Astrocyte of the cerebellum (primary cell): Measurements from ENCODE around the gene GKAP1.

Experiments used
- DNase-seq: peaks from one replicate; pipeline ENCODE4 v3.0.0-alpha.2; 2011; ENCODE audit warnings: low read depth
- H3K4me3 ChIP-seq: 2 replicates; pipeline ENCODE4 v1.5.1; 2011; ENCODE audit warnings: mild to moderate bottlenecking, low read depth, low read length, moderate library complexity
- in situ Hi-C: cut with HindIII; loops from 2 replicates; pipeline ENCODE4 v1.10.0; 2017; ENCODE audit warnings: low sequenced_read_pairs
- TF ChIP-seq, protein P1 (sequence below): IDR thresholded peaks from 2 replicates; pipeline ENCODE4 v1.5.1; 2012; ENCODE audit warnings: low read length, low read depth, moderate library complexity, mild to moderate bottlenecking; ENCODE audit errors: missing control alignments

GKAP1 gene

DNA sequence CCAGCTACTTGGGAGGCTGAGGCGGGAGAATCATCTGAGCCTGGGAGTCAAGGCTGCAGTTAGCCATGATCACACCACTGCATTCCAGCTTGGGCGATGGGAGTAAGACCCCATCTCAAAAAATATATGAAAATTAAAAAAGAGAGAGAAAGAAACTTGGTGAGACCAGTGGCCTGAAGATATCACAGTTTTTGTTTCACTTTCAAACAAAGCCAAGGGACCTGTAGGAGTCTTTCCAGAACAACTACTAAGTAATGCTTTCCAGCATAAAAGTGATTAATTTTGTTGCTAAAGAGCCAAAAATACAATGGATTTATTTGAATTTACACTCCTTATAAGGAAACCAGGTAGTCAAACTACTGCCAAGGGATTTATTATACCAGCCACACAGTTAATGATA lies 23.5 kb downstream of the GKAP1 start:
- TF ChIP-seq, protein P1, sequence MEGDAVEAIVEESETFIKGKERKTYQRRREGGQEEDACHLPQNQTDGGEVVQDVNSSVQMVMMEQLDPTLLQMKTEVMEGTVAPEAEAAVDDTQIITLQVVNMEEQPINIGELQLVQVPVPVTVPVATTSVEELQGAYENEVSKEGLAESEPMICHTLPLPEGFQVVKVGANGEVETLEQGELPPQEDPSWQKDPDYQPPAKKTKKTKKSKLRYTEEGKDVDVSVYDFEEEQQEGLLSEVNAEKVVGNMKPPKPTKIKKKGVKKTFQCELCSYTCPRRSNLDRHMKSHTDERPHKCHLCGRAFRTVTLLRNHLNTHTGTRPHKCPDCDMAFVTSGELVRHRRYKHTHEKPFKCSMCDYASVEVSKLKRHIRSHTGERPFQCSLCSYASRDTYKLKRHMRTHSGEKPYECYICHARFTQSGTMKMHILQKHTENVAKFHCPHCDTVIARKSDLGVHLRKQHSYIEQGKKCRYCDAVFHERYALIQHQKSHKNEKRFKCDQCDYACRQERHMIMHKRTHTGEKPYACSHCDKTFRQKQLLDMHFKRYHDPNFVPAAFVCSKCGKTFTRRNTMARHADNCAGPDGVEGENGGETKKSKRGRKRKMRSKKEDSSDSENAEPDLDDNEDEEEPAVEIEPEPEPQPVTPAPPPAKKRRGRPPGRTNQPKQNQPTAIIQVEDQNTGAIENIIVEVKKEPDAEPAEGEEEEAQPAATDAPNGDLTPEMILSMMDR, result no peak
- in situ Hi-C loops, result no loop called here
- no peak for DNase-seq
- H3K4me3 ChIP-seq, result no peak overlapping the region

DNA sequence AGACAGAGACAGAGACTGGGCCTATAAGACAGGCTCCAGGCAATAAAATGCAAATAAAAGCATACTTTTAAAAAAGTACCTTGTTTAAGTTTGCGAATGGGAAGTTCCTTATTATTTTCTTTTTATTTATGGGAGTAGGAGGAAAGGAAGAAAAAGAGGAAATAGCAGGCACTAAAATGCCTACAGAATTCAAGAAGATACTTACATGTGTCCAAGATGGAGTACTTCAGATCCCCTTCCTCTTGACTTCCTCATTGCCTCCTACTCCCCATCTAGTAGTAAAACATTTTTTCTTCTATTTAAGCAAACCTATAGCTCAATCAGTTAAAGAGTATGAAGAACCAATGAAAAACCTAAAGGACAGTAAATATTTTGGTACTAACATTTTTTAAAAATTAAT lies 24.8 kb downstream of the GKAP1 start:
- no peak overlapping the region for H3K4me3 ChIP-seq
- TF ChIP-seq, protein P1, result no peak
- DNase-seq, result no peak
- in situ Hi-C loops, result no loop called here

DNA sequence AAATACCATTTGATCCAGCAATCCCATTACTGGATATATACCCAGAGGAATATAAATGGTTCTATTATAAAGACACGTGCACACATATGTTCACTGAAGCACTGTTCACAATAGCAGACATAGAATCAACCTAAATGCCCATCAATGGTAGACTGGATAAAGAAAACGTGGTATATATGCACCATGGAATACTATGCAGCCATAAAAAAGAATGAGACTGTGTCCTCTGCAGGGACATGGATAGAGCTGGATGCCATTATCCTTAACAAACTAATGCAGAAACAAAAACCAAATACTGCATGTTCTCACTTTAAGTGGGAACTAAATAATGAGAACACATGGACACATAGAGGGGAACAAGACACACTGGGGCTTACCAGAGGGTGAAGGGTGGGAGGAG lies 39.4 kb downstream of the GKAP1 start:
- no peak overlapping the region for H3K4me3 ChIP-seq
- no peak for DNase-seq
- TF ChIP-seq, protein P1, result no peak
- in situ Hi-C loops, result no loop called here

DNA sequence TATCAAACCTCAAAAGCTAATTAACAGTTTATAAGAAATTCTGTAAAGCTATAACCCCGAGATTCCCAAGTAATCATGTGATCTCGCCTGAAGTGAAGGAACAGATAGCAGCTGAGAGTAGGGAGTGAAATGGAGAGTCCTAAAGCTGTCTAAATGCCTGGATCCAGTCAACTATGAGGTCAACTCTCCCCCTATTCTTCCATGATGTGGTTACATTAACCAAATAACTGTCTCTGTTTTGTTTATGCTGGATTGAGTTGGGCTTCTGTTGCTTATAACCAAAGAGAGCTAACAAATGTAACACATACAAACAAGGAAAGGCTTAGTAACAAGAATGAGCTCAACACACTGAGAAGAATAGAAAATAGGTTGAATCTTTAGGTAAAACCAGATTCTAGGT lies 41.6 kb downstream of the GKAP1 start:
- no peak overlapping the region for H3K4me3 ChIP-seq
- in situ Hi-C loops, result no loop called here
- no peak for DNase-seq
- TF ChIP-seq, protein P1, result no peak

DNA sequence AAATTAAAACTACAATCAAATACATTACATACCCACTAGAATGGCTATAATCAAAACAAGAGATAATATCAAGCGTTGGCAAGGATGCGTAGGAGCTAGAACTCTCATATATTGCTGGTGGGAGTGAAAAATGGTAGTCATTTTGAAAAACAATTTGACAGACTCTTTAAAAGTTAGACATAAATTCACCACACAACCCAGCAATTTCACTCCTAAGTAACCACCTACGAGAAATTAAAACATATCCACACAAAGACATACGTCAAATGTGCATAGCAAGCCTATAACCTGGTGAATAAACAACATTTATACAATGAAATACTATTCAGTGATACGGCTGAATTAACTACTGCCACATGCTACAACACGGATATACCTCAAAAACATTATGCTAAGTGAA lies 44.7 kb downstream of the GKAP1 start:
- no peak overlapping the region for H3K4me3 ChIP-seq
- no peak for DNase-seq
- TF ChIP-seq, protein P1, result no peak
- in situ Hi-C loops, result no loop called here

DNA sequence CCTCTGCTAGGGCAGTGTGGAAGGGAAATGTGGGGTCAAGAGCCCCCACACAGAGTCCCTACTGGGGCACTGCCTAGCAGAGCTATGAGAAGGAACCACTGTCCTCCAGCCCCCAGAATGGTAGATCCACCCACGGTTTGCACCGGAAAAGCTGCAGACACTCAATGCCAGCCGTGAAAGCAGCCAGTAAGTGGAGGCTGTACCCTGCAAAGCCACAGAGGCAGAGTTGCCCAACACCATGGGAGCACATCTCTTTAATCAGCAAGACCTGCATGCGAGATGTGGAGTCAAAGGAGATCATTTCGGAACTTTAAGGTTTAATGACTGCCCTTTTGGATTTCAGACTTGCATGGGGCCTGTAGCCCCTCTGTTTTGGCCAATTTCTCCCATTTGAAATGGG lies 52.2 kb downstream of the GKAP1 start:
- TF ChIP-seq, protein P1, result no peak
- no peak for DNase-seq
- in situ Hi-C loops, result no loop called here
- no peak overlapping the region for H3K4me3 ChIP-seq
